NCI-H2227 treated with DMSO at 0.1 percent for 48 hours (cell line): ENCODE measurements around the gene TEKT2.
A peak's percentile ranks its signal among the peaks of the same experiment; 100 is the strongest.

Source experiments
- DNase-seq: peaks from one replicate; lab custom pipeline; 2025; lab: John Stamatoyannopoulos, UW

Gene TEKT2, protein sequence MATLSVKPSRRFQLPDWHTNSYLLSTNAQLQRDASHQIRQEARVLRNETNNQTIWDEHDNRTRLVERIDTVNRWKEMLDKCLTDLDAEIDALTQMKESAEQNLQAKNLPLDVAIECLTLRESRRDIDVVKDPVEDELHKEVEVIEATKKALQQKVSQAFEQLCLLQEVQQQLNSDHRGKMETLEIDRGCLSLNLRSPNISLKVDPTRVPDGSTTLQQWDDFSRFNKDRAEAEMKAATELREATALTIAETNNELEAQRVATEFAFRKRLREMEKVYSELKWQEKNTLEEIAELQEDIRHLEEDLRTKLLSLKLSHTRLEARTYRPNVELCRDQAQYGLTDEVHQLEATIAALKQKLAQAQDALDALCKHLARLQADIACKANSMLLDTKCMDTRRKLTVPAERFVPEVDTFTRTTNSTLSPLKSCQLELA

DNA sequence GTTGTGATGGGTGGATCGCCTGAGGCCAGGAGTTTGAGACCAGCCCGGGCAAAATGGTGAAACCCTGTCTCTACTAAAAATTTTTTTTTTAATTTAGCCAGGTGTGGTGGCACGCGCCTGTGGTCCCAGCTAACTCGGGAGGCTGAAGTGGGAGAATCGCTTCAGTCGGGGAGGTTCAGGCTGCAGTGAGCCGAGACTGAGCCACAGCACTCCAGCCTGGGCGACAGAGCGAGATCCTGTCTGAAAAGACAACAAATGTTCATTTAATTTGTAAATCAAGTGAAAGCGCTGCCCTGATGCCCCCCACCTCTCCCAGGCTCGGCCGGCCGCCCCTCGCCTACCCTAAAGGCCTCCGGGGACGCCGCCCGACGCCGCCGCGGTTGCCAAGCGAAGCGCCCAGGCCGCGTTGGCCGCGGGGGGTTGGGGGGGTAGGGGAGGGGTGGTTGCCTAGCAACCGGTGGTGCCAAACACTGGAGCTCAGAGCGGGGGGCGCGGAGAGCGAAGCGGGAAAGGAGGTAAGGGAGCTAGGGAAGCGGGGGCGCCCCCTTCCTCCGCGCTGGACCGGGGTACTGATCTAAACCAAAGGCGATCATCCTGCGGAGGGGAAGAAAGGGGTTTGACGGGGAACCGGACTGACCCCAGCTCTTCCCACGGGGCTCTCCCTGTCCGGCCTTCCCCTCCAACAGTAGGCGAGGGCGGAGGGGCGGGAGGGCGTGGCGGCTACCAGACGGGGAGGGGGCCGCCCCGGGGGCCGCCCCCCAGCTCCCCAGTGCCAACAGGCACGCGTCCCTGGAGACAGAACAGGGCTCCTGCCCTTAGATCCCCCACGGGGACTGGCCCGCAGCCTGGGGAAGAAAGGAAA lies at the start of gene TEKT2:
Gene TEKT2, plus strand, starts transcription at position 460 of the 862 bp plus-strand sequence. CDS start 828 bp downstream, outside the sequence.
- DNase-seq, result peak; percentile 82

DNA sequence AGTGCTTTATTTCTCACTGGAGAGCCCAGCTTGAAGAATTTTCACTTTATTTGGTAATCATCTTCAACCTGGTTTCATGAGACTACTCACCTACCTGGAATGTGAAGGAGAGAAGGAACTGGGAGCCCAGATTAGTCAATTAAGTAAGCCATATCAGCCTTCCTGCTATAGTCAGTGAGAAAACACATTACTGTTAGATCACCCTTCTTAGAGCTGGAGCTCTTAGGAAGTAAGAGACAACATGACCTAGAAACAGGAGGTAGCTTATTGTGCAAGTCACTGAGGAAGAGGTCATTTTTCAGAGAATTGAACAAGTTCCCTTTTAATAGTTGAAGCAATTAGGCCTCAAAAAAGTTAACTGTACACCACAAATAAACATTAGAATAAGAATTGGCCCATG lies 49.2 kb upstream of the TEKT2 start:
- no peak for DNase-seq

DNA sequence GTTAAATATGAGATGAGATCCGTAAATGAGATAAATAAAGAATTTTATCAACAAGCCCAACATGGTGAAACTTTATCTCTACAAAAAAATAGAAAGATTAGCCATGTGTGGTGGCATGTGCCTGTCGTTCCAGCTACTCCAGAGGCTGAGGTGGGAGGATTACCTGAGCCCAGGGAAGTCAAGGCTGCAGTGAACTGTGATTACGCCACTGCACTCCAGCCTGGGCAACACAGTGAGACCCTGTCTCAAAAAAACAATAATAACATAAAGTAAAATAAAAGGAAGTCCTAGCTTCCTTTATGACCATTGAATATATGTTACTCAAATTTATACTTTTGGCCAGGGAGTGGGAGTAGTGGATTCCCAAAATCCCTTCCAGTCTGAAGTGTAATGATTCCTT lies 48.7 kb upstream of the TEKT2 start:
- DNase-seq, result no peak

DNA sequence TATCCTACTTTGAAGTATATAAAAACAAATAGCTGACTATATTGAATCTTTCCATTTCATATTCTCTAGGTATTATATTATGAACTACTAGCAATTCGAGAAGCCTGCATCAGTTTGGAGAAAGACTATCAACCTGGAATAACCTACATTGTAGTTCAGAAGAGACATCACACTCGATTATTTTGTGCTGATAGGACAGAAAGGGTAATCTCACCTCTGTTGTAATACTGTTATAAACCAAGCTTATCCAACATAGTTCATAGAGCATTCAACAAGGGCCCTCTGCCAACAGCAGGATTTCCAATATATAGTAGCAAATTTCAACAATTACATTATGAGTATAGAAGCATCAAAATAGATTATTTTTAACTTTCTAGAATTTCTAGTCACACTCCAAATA lies 43.7 kb upstream of the TEKT2 start:
- DNase-seq, result no peak

DNA sequence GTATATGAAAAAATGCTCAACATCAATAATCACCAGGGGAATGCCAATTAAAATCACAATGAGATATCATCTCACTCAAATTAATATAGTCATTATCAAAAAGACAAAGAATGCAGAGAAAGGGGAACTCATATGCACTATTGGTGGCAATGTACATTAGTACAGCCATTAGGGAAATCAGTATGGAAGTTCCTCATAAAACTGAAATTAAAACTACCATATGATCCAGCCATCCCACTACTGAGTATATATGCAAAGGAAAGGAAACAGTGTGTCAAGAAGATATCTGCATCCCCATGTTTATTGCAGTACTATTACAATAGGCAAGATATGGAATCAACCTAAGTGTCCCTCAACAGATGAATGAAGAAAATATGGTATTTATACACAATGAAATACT lies 32.1 kb upstream of the TEKT2 start:
- DNase-seq, result no peak

DNA sequence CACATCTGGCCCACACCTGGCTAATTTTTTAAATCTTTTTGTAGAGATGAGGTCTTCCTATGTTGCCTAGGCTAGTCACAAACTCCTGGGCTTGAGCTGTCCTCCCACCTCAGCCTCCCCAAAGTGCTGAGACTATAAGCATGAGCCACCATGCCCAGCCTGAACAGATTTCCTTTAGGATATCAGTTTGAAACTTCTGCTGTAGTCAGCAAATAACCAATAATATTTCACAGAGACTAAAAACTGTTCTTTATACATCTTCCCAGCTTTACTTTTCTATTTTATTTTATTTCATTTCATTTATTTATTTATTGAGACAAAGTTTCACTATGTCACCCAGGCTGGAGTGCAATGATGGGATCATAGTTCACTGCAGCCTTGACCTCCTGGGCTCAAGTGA lies 29.9 kb upstream of the TEKT2 start:
- no peak for DNase-seq

DNA sequence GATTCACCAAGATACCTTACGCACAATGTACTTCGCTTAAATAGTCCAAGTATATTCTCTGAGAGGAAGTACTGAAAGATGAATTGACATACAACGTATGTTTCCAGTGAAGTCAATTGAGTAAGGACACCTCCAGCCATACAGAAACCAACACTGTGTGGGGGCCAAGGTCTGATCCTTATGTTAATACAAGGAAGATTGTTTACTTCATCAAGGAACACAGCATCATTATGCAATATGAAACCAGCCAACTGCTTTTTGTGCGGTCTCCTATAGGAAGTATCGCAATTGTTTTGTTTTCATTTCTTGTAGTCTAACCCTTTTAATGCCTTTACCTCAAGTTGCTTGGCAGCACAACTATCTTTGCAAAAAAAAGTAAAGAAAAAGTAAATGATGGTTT lies 28.2 kb upstream of the TEKT2 start:
- no peak for DNase-seq

DNA sequence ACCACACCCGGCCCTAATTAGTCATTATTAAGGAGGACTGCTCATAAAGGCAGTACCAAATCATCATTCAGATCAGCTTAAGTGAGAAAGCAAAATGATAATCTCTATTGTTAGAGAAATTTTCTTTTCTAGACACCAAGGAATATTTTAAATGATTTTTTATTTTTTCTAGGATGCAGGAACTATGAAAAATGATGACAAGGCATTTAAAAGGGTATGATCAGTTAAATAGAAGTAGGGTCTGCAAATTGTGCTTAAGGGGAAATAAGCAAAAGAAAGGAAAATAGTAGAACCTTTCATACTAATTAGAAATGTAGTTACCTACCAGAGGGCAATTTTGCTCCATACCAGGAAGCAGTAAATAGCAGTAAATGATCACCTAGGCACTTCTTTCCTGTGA lies 21.6 kb upstream of the TEKT2 start:
- DNase-seq, result no peak

DNA sequence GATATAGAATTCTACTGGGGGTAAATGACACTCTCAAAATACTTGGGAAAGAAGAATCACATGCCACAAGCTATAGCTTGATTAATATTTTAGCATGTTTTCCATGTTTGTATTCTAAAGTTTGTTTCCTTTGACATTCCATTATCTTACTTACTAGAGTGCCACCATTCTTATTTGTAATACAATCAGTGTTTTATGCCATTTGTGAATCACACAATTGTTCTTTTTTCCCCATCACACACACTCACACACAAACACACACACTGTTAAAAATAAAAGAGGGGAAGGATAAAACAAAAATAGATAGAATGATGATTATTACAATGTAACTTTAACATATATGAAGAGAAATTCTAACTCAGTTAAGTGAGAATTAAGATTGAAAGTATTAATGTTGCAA lies 16.0 kb upstream of the TEKT2 start:
- DNase-seq, result no peak

DNA sequence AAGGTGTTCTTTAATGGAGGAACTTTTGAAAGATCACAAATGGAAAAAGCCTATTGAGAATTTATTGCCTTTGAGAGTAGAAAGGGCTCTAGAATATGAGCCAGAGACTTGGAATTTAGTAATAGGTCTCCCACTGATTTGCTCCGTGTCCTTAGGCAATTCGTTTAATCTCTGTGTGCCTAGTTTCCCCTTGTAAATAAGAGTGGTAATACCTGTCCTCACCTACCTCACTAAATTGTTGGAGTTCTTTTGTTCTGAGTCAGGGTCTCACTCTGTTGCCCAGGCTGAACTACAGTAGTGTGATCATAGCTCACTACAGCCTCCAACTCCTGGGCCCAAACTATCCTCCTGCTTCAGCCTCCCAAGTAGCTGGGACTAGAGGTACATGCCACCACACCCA lies 15.0 kb upstream of the TEKT2 start:
- DNase-seq, result no peak

DNA sequence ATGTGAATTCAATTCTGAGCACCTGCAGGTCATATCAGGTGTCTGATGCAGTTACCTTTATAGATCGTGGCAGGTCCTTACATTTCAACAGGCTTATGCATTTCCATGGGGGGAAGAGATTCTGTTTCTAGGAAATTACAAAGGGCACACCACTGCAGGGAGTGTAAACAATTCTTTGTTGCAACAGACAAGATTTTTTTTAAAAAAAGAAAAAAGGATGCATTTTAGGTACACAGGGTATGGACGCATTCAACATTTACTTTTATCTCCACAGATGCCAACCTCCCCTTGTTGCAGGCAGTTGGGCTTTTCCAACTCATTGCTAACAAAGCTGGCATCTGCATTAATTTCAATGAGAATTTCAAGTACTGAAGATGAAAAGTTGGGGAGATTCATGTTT lies 13.5 kb upstream of the TEKT2 start:
- DNase-seq, result no peak

DNA sequence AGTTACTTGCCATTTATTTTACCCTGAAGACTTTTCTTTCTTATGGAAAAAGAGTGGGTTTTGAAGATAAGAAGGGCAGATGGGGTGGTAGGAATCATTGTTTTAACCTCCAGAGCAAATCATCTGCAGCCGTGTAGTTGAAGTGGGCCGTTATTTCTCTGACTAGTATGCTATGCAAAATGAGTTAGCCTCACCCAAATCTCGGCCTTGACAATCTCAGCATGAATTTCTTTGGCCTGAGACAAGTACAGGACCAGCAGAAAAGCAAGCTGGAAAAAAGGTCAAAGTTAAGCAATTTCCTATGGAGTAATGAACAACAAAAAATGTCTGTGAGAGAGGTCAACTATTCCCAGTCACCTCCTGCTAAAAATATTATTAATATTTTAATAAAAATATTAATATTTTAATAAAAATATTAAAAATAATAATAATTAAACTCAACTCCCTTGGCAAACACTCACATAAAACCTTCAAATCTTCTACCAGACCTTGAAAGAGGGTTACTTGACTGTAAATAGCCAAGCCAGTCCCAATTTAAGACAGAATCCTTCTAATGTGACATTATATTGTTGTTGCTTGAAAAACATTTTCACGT lies 6.8 kb upstream of the TEKT2 start:
- DNase-seq, result no peak

DNA sequence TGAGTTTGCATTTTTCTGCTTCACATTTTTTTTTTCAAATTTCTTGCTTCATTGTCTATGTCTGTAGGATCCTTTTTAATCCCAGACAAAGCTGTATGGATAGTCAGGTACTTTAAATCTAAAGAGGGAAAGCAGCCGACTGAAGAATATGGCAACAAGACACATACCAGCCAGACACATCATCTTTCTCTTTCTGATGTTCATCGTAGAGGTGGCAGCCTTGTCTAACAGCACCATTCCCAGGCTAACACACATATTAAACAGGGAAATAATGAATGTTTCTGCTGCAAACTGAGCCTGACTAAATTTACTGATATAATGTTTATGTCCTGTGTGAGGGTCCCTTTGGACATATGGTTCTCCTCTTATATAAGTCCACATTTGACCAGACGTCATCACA lies 3.7 kb upstream of the TEKT2 start:
- no peak for DNase-seq

DNA sequence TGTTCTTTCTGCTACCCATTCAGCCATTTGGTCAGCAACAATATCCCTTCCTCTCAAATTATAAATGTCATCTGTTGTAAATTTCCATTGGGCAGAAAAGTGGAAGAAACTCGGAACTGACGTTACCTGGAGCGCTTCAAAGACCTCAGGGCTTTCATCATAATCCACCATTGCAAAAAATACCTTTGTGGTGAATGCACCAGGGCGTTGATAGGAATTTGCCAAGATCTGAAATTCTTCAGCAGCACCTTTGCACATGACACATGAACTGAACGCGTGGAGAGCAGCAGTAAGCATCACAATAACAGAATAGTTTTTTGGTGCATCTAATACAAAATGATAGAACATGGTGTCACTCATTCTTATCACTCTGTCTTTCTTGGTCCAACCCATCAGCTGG lies 3.1 kb upstream of the TEKT2 start:
- no peak for DNase-seq

DNA sequence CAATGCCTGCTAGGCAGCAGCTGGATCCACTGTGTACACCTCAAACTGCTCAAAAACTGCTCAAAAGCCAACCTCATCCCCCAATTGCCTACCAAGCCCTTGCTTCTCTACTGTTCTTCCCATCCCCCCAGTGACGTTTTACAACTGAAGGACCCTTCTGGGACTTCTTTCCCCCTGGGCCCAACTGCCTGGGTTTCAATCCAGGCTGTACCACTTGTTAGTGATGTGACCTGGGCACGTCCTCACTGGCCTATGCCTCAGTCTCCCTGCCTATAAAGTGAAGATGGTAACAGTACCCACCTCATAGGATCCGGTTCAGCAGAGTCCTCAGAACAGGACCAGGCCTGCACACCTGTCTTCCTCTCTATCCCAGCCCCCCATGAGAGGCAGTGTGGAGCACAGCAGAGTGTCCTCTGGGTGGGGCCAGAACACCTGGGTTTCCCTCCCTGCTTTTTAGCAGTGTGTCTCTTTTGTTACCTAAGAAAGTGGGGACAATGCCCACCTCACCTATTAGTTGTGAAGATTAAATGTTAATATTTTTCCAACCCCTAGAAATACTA lies 1.9 kb upstream of the TEKT2 start:
- no peak for DNase-seq

DNA sequence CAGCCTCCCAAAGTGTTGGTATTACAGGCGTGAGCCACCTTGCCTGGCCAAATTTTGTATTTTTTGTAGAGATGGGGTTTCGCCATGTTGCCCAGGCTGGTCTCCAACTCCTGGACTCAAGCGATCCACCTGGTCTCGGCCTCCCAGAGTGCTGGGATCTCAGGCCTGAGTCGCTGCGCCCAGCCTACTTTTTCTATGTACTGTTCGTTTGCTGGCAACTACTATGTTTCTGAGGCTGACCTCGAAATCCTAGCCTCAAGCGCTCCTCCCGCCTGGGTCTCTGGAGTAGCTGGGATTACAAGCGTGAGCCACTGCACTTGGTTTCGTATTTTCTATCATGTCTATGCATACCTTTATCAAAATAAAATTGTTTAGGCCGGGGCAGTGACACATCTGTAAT lies 675 bp upstream of the TEKT2 start:
- DNase-seq, result no peak

DNA sequence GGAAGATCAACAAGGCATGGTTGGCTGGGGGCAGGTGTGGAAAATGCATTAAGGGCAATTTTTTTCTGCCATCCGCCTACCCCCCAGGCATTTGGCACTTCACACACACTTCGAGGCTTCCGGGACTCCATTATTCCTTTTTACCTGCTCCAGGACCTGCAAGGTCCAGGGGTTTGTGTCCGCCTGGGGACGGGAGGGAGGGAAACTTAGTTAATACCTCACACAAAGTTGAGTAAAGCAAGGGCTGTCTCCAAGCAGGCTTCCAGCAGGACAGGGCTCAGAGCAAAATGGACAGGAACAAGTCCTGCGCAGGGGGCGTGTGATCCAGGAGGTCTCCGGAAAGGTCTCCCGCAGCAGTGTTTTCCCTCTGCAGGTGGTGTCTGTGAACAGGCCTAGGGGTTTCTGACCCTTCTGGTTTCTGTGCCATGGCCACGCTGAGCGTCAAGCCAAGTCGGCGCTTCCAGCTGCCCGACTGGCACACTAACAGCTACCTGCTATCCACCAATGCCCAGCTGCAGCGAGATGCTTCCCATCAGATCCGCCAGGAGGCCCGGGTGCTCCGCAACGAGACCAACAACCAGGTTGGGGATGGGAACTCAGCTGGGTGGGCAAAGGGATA lies 712 bp downstream of the TEKT2 start:
- peak; percentile 21 for DNase-seq

DNA sequence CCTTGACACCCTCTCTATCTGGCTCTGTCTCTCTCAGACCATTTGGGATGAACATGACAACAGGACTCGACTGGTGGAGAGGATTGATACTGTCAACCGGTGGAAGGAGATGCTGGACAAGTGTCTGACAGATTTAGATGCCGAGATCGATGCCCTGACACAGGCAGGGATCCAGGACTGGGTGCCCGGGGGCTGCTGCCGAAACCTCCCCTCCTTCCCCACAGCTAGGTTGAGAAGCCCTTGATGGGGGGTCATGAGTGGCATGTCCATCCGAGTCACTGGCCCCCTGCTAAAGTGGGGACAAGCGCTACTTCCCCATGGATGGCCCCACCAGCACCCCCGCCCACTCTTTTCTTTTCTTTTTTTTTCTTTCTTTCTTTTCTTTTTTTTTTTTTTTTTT lies 1.2 kb downstream of the TEKT2 start:
- no peak for DNase-seq

DNA sequence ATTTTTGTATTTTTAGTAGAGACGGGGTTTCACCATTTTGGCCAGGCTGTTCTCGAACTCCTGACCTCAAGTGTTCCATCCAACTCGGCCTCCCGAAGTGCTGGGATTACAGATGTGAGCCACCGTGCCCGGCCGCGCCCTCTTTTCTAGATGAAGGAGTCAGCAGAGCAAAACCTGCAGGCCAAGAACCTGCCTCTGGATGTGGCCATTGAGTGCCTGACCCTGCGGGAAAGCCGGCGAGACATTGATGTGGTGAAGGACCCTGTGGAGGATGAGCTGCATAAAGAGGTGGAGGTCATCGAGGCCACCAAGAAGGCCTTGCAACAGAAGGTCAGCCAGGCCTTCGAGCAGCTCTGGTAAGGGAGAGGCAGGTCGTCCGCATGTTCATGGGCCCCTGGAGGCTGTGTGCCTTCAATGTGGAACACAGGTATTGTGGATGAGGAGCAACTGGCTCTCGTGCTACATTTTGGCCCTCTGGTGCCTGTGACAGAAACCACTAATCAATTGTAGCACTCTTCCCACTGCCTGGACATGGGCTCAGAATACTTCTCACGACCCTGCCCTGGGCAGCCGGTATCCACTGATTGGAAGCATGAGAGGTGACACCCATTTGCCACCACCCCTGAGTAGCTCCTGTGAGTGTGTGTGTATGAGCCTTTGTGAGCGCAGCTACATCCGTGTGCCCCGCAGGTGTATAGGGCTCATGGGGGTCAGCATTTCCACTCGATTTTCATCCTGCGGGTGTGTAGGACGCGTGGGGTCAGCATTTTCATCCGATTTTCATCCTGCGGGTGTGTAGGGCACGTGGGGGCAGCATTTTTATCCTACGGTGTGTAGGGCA lies 2.0 kb downstream of the TEKT2 start:
- no peak for DNase-seq

DNA sequence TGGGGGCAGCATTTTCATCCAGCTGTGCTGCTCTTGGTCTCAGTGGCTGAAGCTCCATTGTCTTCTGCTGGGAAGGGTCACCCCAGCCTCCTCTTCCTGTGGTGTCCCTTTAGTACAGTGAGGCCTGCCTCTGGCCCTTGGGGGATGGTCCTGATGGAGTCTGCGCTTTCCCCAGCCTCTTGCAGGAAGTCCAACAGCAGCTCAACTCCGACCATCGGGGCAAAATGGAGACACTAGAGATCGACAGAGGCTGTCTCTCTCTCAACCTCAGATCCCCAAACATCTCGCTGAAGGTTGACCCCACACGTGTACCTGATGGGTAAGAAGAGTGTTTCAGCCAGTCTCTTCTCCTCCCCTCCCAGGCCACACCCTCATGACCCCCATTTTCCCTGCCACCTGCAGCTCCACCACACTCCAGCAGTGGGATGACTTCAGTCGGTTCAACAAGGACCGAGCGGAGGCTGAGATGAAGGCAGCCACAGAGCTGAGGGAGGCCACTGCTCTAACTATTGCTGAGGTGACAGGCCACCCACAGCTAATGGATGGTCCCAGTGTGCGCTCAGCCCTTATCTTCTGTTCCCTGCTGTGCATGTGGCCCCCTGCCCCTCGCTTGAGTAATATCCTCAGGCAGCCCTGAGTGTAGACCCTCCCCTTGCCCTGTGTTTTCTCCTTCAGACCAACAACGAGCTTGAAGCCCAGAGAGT lies 2.8 kb downstream of the TEKT2 start:
- DNase-seq, result no peak
